ENCODE results near the gene BCAS4.

The BCAS4 gene

DNA sequence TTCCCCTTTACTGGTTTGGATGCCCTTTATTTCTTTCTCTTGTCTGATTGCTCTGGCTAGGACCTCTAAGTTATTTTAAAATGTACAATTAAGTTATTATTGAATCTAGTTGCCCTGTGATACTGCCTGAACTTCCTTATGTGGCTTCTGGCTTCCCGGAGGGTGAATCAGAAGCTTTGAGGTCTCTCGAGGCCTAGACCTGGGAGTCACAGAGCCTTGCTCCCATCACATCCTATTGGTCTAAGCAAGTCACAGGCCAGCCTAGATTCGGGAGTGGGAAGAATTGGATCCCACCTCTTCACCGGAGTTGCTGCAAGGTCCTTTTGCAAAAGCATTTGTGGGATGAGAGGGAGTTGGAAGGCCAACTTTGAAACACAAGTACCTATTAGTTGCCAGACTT, 15.2 kb downstream of the BCAS4 start:
- TF ChIP-seq POLR2A (IDR thresholded peaks at IDR 0.05; ENCODE audit: low read depth, low read length) (no peak), TAF1 (IDR thresholded peaks at IDR 0.05; ENCODE audit: low read depth, low read length) (no peak), POLR2AphosphoS5 (IDR thresholded peaks at IDR 0.05; ENCODE audit: low read depth, low read length) (no peak), SPI1 (IDR thresholded peaks at IDR 0.05; ENCODE audit: low read depth, low read length) (no peak), POU2F2 (IDR thresholded peaks at IDR 0.05; ENCODE audit: low read depth, low read length) (no peak), PAX5 (IDR thresholded peaks at IDR 0.05; ENCODE audit: insufficient read depth, low read length, severe bottlenecking) (no peak)
- DNase-seq (ENCODE audit: insufficient read length, low spot score) = no peak
- no peak for FAIRE-seq

DNA sequence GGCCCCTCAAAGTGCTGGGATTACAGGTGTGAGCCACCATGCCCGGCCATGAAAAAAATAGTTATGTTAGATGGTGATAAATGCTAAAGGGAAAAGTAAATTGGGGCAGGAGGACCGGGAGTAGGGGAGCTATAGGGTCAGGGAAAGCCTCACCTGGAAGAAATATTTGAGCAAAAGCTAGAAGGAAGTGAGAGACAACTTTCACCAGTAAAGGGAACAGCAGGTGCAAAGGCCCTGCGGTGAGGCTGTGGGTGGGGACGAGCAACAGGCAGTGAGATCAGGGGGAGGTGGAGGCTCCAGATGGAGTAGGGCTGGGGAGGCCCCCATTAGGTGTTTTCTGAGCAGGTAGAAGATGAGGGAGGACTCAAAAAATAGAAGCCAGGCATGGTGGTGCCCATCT, 16.0 kb downstream of the BCAS4 start:
- no peak for DNase-seq (ENCODE audit: insufficient read length, low spot score)
- TF ChIP-seq TAF1 (IDR thresholded peaks at IDR 0.05; ENCODE audit: low read depth, low read length) = no peak
- TF ChIP-seq SPI1 (IDR thresholded peaks at IDR 0.05; ENCODE audit: low read depth, low read length) = peak; percentile 83
- peak; percentile 51 for FAIRE-seq

DNA sequence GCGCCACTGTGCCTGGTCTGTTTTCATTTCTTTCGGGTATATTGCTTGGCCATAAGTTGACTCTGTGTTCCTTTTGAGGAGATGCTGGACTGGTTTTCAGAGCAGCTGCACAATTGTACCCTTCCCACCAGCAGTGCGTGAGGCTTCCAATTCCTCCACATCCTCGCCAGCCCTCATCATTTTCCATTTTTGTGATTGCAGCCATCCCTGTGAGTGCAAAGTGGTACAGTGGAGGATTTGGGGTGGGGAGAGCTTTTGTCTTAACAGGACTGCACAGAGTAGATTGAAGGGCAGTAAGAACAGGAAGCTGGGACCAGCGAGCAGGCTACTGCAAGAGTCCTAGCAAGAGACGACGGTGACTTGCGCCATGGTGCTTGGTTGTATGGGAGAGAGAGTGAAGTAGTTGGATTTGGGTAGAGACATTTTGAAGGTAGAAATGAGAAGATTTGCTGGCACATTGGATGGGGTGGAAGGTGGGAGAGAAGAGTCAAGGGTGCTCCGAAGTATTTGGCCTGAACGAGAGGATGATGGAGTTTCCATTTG, 18.3 kb downstream of the BCAS4 start:
- DNase-seq (ENCODE audit: insufficient read length, low spot score) = no peak
- FAIRE-seq = no peak
- TF ChIP-seq POLR2A (IDR thresholded peaks at IDR 0.05; ENCODE audit: low read depth, low read length) = no peak
- TF ChIP-seq POU2F2 (IDR thresholded peaks at IDR 0.05; ENCODE audit: low read depth, low read length) = no peak
- TF ChIP-seq PAX5 (IDR thresholded peaks at IDR 0.05; ENCODE audit: insufficient read depth, low read length, severe bottlenecking) = no peak
- no peak for TF ChIP-seq TAF1 (IDR thresholded peaks at IDR 0.05; ENCODE audit: low read depth, low read length)
- TF ChIP-seq POLR2AphosphoS5 (IDR thresholded peaks at IDR 0.05; ENCODE audit: low read depth, low read length) = no peak
- TF ChIP-seq SPI1 (IDR thresholded peaks at IDR 0.05; ENCODE audit: low read depth, low read length) = no peak

DNA sequence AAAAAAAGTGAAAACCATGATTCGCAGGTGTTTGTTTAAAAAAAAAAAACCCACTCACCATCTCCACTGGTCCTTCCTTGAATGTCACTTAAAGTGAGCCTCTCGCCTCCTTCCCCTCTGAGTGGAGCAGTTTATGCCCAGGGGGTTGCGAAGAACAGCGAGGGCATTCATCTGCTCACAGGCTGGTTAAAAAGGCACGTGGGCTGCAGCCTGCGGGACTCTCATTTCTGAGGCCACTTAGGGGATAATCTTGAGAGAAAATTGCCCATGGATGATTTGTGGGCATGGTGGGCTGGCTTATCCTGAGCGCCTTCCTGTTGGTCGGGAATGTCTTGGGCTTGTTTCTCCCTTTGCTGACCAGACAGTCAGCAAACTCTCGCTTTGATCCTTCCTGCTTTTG, 18.9 kb downstream of the BCAS4 start:
- FAIRE-seq (no peak), DNase-seq (ENCODE audit: insufficient read length, low spot score) (no peak)
- TF ChIP-seq SPI1 (IDR thresholded peaks at IDR 0.05; ENCODE audit: low read depth, low read length) (no peak), PAX5 (IDR thresholded peaks at IDR 0.05; ENCODE audit: insufficient read depth, low read length, severe bottlenecking) (no peak), TAF1 (IDR thresholded peaks at IDR 0.05; ENCODE audit: low read depth, low read length) (no peak), POLR2AphosphoS5 (IDR thresholded peaks at IDR 0.05; ENCODE audit: low read depth, low read length) (no peak), POU2F2 (IDR thresholded peaks at IDR 0.05; ENCODE audit: low read depth, low read length) (no peak), POLR2A (IDR thresholded peaks at IDR 0.05; ENCODE audit: low read depth, low read length) (no peak)

DNA sequence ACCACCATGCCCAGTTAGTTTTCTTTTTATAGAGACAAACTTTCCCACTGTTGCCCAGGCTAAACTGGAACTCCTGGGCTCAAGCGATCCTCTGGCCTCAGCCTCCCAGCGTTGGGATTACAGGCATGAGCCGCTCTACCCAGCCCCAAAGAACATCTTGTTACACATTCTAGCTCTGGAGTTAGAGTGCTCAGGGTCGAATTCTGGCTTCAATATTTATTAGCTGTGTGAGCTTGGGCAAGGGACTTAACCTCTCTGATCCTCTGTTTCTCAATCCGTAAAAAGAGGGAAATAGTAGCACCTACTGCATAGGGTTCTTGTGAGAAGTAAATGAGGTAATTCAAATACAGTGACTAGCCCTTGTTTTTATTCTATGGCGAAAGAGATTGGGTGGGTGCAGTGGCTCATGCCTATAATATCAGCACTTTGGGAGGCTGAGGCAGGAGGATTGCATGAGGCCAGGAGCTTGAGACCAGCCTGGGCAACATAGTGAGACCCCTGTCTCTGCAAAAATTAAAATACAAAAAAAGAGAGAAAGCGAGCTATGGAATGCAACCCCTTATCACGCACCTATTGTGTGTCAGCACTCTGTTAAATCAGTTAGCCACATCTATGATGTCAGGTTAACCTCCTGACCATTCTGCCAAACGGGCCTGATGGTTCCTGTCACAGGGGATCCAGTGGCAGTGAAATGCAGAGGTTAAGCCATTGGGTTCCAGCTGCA, 19.7 kb downstream of the BCAS4 start:
- DNase-seq (ENCODE audit: insufficient read length, low spot score) (no peak), FAIRE-seq (no peak)
- TF ChIP-seq SPI1 (IDR thresholded peaks at IDR 0.05; ENCODE audit: low read depth, low read length) (no peak), POLR2AphosphoS5 (IDR thresholded peaks at IDR 0.05; ENCODE audit: low read depth, low read length) (no peak), PAX5 (IDR thresholded peaks at IDR 0.05; ENCODE audit: insufficient read depth, low read length, severe bottlenecking) (no peak), POLR2A (IDR thresholded peaks at IDR 0.05; ENCODE audit: low read depth, low read length) (no peak)

DNA sequence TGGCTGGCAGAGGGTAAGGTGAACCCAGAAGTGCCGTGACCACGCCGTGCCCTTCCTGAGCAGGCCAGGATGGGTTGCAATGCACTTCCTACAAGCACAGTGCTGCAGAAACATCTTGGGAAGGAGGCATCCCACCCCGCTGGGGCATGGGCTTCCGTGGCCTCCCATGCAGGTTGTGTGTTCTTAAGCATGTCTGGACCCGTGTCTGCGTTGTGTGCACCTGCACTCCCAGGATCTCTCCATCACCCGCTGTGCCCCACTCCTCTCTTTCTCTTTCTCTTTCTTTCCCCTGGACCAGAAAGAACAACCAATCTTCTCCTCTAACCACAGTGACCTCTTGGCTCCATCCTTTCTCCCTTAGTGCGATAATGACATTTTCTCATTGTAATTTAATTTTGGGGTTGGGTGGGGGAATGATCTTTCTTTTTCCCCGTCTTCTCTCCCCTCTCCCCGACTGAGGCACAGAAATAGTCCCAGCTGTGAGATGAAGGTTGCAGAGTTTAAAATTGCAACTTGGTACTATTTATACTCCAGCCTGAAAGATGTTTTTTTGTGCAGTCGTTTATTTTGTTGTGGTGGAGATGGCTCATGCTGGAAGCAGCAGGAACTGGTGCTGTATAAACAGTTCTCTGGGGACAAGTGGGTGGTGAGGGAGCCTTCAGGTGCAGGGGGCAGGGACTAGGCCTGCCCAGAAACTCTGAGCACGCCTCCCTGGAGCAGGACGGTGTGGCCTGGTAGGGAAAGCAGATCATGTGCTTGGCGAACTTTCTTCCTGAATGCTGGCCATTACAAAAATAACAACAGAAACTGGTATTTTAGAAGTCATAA, 20.5 kb downstream of the BCAS4 start:
- DNase-seq (ENCODE audit: insufficient read length, low spot score) (no peak), FAIRE-seq (peak; percentile 75)
- TF ChIP-seq POU2F2 (IDR thresholded peaks at IDR 0.05; ENCODE audit: low read depth, low read length) (0 out of 2 replicates have a peak, but pooled peaks have one; percentile 3), POLR2AphosphoS5 (IDR thresholded peaks at IDR 0.05; ENCODE audit: low read depth, low read length) (no peak), POLR2A (IDR thresholded peaks at IDR 0.05; ENCODE audit: low read depth, low read length) (no peak)

DNA sequence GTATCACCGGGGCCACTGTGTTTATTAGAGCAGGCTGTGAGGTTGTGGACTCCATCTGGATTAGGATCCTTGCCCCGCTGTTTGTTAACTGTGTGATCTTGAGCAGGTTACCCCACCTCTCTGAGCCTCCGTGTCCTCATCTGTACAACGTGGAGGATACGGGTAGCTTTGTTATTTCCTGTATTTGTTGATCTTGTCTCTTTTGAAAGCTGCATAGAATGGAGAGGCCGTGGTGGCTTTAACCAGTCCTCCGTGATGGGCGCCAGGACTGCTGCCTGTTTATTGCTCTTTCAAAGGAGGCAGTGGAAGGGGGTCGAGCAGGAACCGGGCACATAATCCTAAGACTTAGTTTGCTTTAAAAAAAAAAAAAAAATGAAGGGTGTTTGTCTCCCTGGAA, 22.9 kb downstream of the BCAS4 start:
- TF ChIP-seq SPI1 (IDR thresholded peaks at IDR 0.05; ENCODE audit: low read depth, low read length) = no peak
- no peak for TF ChIP-seq POU2F2 (IDR thresholded peaks at IDR 0.05; ENCODE audit: low read depth, low read length)
- TF ChIP-seq POLR2AphosphoS5 (IDR thresholded peaks at IDR 0.05; ENCODE audit: low read depth, low read length) = no peak
- no peak for TF ChIP-seq PAX5 (IDR thresholded peaks at IDR 0.05; ENCODE audit: insufficient read depth, low read length, severe bottlenecking)
- TF ChIP-seq TAF1 (IDR thresholded peaks at IDR 0.05; ENCODE audit: low read depth, low read length) = no peak; the same call in 1 of the 2 replicates
- TF ChIP-seq POLR2A (IDR thresholded peaks at IDR 0.05; ENCODE audit: low read depth, low read length) = no peak; the same call in 1 of the 2 replicates
- FAIRE-seq (no peak), DNase-seq (ENCODE audit: insufficient read length, low spot score) (no peak)

DNA sequence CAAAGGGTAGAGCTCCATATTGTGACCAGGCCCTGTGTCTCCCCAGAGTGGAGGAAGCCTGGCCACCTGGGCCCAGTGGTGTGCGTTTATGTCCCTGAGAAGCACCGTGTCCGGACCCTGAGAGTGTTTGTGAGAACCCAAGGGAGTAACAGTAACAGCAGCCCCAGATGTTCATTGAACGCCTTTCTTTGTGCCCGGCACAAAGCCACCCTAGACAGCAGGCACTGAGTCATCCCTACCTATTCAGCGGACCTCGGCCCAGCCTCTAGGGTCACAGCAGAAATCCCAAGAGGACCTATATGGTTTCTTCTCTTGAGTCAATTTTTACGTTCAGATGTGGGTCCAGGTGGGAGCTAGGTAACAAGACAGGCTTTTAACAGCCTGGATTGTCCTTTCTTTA, 24.5 kb downstream of the BCAS4 start:
- peak; percentile 13 for FAIRE-seq
- no peak for DNase-seq (ENCODE audit: insufficient read length, low spot score)
- TF ChIP-seq SPI1 (IDR thresholded peaks at IDR 0.05; ENCODE audit: low read depth, low read length) (no peak), POU2F2 (IDR thresholded peaks at IDR 0.05; ENCODE audit: low read depth, low read length) (no peak), POLR2A (IDR thresholded peaks at IDR 0.05; ENCODE audit: low read depth, low read length) (no peak), POLR2AphosphoS5 (IDR thresholded peaks at IDR 0.05; ENCODE audit: low read depth, low read length) (no peak), PAX5 (IDR thresholded peaks at IDR 0.05; ENCODE audit: insufficient read depth, low read length, severe bottlenecking) (no peak), TAF1 (IDR thresholded peaks at IDR 0.05; ENCODE audit: low read depth, low read length) (no peak)

DNA sequence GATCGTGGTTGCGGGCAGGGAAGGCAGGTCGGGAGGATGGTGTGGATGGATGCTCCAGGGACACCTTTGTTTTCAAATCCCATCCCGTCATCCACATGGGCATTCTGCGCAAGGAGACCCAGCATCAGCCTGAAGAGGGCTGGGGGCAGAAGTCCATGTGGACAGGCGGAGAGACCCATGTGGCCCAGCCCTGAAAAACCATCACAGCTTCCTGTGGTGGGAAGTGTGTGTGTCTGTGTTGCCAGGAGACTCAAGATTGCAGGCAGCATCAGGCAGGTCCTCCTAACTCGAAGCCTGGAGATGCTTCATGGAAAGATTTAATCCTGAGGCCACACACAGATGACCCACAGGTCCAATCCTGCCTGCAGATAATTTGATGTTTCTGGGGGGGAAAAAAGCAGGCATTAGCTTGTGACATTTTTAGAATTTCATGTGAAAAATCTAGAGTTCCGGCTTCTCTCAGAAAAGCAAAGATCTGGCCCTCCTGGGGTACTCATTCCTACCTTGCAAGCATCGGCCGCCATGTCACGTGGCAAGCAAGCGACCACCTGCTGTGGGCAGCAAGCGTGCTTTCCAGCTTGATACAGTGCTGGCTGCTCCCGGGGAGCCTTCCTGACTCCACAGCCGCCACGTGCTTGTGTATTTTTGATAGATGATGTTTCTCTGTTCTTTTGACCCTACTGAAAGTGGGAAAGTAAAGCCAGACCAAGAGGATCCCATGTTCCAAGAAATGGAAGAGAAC, 25.8 kb downstream of the BCAS4 start:
- FAIRE-seq (no peak), DNase-seq (ENCODE audit: insufficient read length, low spot score) (no peak)

More for the DNA sequence above, 25.8 kb downstream of the BCAS4 start:
- TF ChIP-seq PAX5 (IDR thresholded peaks at IDR 0.05; ENCODE audit: insufficient read depth, low read length, severe bottlenecking) = no peak
- TF ChIP-seq POU2F2 (IDR thresholded peaks at IDR 0.05; ENCODE audit: low read depth, low read length) = no peak
- TF ChIP-seq POLR2AphosphoS5 (IDR thresholded peaks at IDR 0.05; ENCODE audit: low read depth, low read length) = no peak
- no peak for TF ChIP-seq SPI1 (IDR thresholded peaks at IDR 0.05; ENCODE audit: low read depth, low read length)
- TF ChIP-seq POLR2A (IDR thresholded peaks at IDR 0.05; ENCODE audit: low read depth, low read length) = no peak
- TF ChIP-seq TAF1 (IDR thresholded peaks at IDR 0.05; ENCODE audit: low read depth, low read length) = no peak
